ENCODE data around the gene PATL2. TPM values are rescaled to one million over a fixed set of nuclear protein-coding genes. Genes with fewer than 3 reads are reported as not detected.

Gene PATL2
- total RNA-seq, 4 donors from 2014 or later = 3.0 to 40.0 (median 4.4) TPM

DNA sequence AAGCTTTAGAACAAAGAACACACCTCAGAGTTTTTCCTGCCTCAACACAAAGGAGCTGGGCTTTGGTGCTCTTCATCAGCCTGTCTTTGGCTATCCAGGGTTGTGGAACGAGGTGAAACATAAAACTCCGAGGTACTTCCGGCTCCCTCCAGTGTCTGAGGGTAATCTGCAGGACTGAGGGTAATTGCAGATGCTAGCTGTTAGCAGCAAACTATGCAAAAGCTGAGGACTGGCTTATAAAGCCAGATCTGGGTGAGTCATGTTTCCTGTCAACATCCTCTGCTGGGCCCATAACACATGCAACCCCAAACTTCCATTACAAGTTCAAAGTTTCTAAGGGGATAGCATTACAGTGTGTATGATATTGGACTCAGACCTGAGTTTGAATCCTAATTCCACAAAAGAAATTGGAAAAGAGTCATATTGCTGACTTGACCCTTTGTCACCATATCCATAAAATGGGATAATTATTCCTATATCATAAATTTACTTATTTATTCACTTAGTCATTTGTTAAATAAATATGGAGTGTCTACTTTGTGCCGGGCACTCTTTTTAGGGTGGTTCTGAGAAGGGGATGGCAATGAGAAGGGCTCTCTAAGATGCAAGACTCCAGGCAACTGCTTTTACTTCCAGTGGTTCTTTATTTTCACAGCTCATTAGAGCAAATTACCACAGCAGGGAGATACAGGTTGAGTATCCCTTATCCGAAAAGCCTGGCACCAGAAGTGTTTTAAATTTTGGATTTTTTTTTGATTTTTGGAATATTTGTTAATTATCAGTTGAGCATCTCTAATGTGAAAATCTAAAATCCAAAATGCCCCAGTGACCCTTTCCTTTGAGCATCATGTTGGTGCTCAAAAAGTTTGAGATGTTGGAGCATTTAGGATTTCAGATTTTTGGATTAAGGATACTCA lies 15.7 kb upstream of the PATL2 start:
- in situ Hi-C loops (cut with MboI; ENCODE audit: low pct_ligation_motif_present in 1 of 4, low pct_unique_long_range_greater_than_20kb in 1 of 4, low sequenced_read_pairs in 3 of 4) = no loop called here
- peak overlapping the region in 1 of 4 donors; percentile 4 for H3K4me3 ChIP-seq

DNA sequence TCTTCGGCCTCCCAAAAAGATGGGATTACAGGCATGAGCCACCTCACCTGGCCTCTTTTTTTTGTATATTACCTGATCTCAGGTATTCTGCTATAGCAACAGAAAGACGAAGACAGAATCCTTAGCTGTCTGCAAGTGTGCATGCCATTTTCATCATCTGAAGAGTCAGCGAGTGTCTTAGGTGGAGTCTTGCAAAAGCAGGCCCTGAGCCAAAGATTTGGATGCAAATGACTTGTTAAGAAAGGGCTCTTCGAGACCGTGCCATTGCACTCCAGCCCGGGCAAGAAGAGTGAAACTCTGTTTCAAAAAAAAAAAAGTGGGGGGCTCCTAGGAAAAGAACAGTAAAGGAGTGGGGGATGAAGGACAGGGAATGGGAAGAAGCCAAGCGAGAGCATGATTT lies 15.0 kb upstream of the PATL2 start:
- peaks cover 12 to 54% (median 29%) of the 10 kb centered on the region in 4 donors for H3K4me1 ChIP-seq
- 26 to 43% methylated on average over 5 to 7 of the region's 7 CpGs for WGBS, 2 donors (ENCODE audit: low coverage in 1 of 2)

More for the DNA sequence above, 15.7 kb upstream of the PATL2 start:
- H3K9me3 ChIP-seq = no peaks in the 10 kb centered on the region
- WGBS, 2 donors (ENCODE audit: low coverage in 1 of 2) = 14 to 19% methylated on average over 5 of the region's 5 CpGs
- H3K27ac ChIP-seq = peak overlapping the region; percentile 98 to 99 (median 98)
- TF ChIP-seq, protein P1, sequence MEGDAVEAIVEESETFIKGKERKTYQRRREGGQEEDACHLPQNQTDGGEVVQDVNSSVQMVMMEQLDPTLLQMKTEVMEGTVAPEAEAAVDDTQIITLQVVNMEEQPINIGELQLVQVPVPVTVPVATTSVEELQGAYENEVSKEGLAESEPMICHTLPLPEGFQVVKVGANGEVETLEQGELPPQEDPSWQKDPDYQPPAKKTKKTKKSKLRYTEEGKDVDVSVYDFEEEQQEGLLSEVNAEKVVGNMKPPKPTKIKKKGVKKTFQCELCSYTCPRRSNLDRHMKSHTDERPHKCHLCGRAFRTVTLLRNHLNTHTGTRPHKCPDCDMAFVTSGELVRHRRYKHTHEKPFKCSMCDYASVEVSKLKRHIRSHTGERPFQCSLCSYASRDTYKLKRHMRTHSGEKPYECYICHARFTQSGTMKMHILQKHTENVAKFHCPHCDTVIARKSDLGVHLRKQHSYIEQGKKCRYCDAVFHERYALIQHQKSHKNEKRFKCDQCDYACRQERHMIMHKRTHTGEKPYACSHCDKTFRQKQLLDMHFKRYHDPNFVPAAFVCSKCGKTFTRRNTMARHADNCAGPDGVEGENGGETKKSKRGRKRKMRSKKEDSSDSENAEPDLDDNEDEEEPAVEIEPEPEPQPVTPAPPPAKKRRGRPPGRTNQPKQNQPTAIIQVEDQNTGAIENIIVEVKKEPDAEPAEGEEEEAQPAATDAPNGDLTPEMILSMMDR (IDR thresholded peaks at IDR 0.05) = no peak
- no peak for TF ChIP-seq EP300 (IDR thresholded peaks at IDR 0.05; ENCODE audit: low read depth)
- peak; percentile 62 to 92 (median 88) for TF ChIP-seq POLR2AphosphoS5 (IDR thresholded peaks at IDR 0.05)
- TF ChIP-seq POLR2A (IDR thresholded peaks at IDR 0.05) = peak; percentile 69
- peak; percentile 78 for DNase-seq
- intact Hi-C loops (cut with DNase I; ENCODE audit: low total_unique reads) = no loop called here
- peaks cover 12 to 57% (median 29%) of the 10 kb centered on the region in 4 donors for H3K4me1 ChIP-seq
- H3K27me3 ChIP-seq = no peaks in the 10 kb centered on the region
- no peaks in the 10 kb centered on the region for H3K36me3 ChIP-seq

DNA sequence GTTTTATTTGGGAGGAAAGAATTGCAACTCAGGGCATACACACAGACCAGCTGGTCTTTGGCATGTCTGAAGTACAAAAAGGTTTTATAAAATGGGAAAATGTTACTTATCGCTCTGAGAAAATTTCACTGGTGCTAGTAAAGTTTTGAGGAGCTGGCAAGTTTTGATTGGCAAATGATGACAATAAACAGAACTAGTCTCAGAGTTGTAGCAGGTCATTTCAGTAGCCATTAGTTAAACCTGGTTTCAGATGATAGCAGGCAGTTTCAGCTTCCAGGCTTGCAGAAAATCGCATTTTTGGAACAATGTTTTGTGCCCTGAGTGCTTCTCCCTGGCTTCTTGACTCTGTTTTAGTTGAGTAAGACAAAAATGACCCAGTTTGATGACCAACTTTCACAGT lies 10.9 kb upstream of the PATL2 start:
- WGBS, 2 donors (ENCODE audit: low coverage in 1 of 2) = 60 to 74% methylated on average over 2 of the region's 2 CpGs
- intact Hi-C loops (cut with DNase I; ENCODE audit: low total_unique reads) (no loop called here), in situ Hi-C loops (cut with MboI; ENCODE audit: low pct_ligation_motif_present in 1 of 4, low pct_unique_long_range_greater_than_20kb in 1 of 4, low sequenced_read_pairs in 3 of 4) (no loop called here)
- Histone ChIP-seq H3K36me3 (peaks cover 0 to 22% (median 8%) of the 10 kb centered on the region in 4 donors), H3K4me3 (no peak overlapping the region), H3K27me3 (no peaks in the 10 kb centered on the region), H3K27ac (no peak overlapping the region), H3K9me3 (no peaks in the 10 kb centered on the region), H3K4me1 (peaks cover 0 to 54% (median 11%) of the 10 kb centered on the region in 4 donors)
- no peak for DNase-seq
- TF ChIP-seq, protein P1 (IDR thresholded peaks at IDR 0.05) = no peak
- TF ChIP-seq POLR2A (IDR thresholded peaks at IDR 0.05) = no peak
- no peak for TF ChIP-seq POLR2AphosphoS5 (IDR thresholded peaks at IDR 0.05)
- no peak for TF ChIP-seq EP300 (IDR thresholded peaks at IDR 0.05; ENCODE audit: low read depth)

More for the DNA sequence above, 15.0 kb upstream of the PATL2 start:
- intact Hi-C loops (cut with DNase I; ENCODE audit: low total_unique reads) = no loop called here
- in situ Hi-C loops (cut with MboI; ENCODE audit: low pct_ligation_motif_present in 1 of 4, low pct_unique_long_range_greater_than_20kb in 1 of 4, low sequenced_read_pairs in 3 of 4) = no loop called here
- no peaks in the 10 kb centered on the region for H3K27me3 ChIP-seq
- no peaks in the 10 kb centered on the region for H3K9me3 ChIP-seq
- peak overlapping the region in 1 of 4 donors; percentile 4 for H3K4me3 ChIP-seq
- H3K36me3 ChIP-seq = no peaks in the 10 kb centered on the region
- TF ChIP-seq POLR2AphosphoS5 (IDR thresholded peaks at IDR 0.05) (no peak), POLR2A (IDR thresholded peaks at IDR 0.05) (no peak), EP300 (IDR thresholded peaks at IDR 0.05; ENCODE audit: low read depth) (no peak)
- TF ChIP-seq, protein P1 (IDR thresholded peaks at IDR 0.05) = no peak
- H3K27ac ChIP-seq = peak overlapping the region; percentile 98 to 99 (median 98)
- no peak for DNase-seq

DNA sequence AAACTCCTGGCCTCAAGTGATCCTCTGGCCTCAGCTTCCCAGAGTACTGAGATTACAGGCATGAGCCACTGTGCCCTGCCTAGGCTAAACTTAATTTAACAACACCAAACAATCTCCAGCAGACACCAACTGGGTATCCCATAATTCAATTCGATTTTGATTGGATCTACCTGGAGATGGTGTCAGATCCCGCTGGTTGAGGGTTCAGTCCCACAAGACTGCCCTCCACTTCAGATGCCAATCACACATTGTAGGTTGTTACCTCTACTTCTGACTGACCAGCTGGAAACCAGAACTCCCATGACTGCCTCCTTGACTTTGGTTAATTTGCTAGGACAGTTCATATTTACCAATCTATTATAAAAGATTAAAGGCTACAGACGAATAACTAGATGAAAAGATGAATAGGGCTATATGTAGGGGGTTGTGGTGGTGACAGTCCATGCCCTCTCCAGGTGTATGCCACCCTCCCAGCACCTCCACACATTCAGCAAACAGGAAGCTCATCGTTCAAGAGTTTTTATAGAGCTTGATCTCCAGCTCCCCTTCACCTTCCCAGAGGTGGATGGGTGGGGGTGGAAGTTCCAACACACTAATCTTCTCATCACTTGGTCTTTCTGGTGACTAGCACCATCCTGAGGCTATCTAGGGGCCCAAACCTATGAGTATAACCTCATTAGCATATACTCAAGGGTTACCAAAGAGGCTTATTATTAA lies 9.5 kb upstream of the PATL2 start:
- 63 to 80% methylated on average over 2 to 4 of the region's 4 CpGs for WGBS, 2 donors (ENCODE audit: low coverage in 1 of 2)
- Histone ChIP-seq H3K27me3 (no peaks in the 10 kb centered on the region), H3K27ac (peak overlapping the region in 2 of 4 donors; percentile 27 to 45), H3K4me3 (no peak overlapping the region), H3K4me1 (peaks cover 0 to 54% (median 2%) of the 10 kb centered on the region in 4 donors), H3K9me3 (no peaks in the 10 kb centered on the region), H3K36me3 (peaks cover 0 to 36% (median 15%) of the 10 kb centered on the region in 4 donors)
- intact Hi-C loops (cut with DNase I; ENCODE audit: low total_unique reads) (no loop called here), in situ Hi-C loops (cut with MboI; ENCODE audit: low pct_ligation_motif_present in 1 of 4, low pct_unique_long_range_greater_than_20kb in 1 of 4, low sequenced_read_pairs in 3 of 4) (no loop called here)
- TF ChIP-seq POLR2A (IDR thresholded peaks at IDR 0.05) (no peak), EP300 (IDR thresholded peaks at IDR 0.05; ENCODE audit: low read depth) (no peak), POLR2AphosphoS5 (IDR thresholded peaks at IDR 0.05) (peak in 1 of 3 donors; percentile 35)
- TF ChIP-seq, protein P1 (IDR thresholded peaks at IDR 0.05) = no peak
- DNase-seq = no peak
